HG03521 (cell line): ENCODE data around the gene LRRC8E.
"Not testable (repeated sequence)": the region's sequence is repeated elsewhere in the genome, so short reads cannot be mapped to it uniquely, and the experiment has no call there.

ENCODE experiments used
- ATAC-seq: cut with Tn5 transposase; IDR thresholded peaks from one replicate; pipeline ENCODE4 v1.9.1; 2021; ENCODE audit warnings: mild to moderate bottlenecking, moderate library complexity; ENCODE audit not compliant: unreplicated experiment

Gene LRRC8E

GRCh38 chr19:7907122-7907521 lies 18.8 kb downstream of the LRRC8E start:
- ATAC-seq = no peak

- no peak for ATAC-seq
Measured at GRCh38 chr19:7907544-7907943, 19.2 kb downstream of the LRRC8E start.

- ATAC-seq = no peak
Measured at GRCh38 chr19:7908078-7908699, 19.9 kb downstream of the LRRC8E start.

- no peak for ATAC-seq
Measured at GRCh38 chr19:7908742-7909461, 20.6 kb downstream of the LRRC8E start.

- no peak for ATAC-seq
Measured at GRCh38 chr19:7909471-7910067, 21.3 kb downstream of the LRRC8E start.

GRCh38 chr19:7910321-7911161 lies 22.2 kb downstream of the LRRC8E start:
- no peak for ATAC-seq

- ATAC-seq = no peak
Measured at GRCh38 chr19:7911508-7912143, 23.3 kb downstream of the LRRC8E start.

GRCh38 chr19:7912144-7912696 lies 23.9 kb downstream of the LRRC8E start:
- no peak for ATAC-seq

- ATAC-seq = no peak
Measured at GRCh38 chr19:7912697-7913564, 24.6 kb downstream of the LRRC8E start.

- ATAC-seq = no peak
Measured at GRCh38 chr19:7913652-7914051, 25.3 kb downstream of the LRRC8E start.

GRCh38 chr19:7914099-7914498 lies 25.8 kb downstream of the LRRC8E start:
- ATAC-seq = no peak

- ATAC-seq = no peak
Measured at GRCh38 chr19:7914598-7915045, 26.3 kb downstream of the LRRC8E start, which contains the start of gene TGFBR3L. TGFBR3L (plus strand) TSS chr19:7914830.

GRCh38 chr19:7915250-7916102 lies 27.2 kb downstream of the LRRC8E start:
- ATAC-seq = no peak

GRCh38 chr19:7916103-7916954 lies 28.0 kb downstream of the LRRC8E start:
- ATAC-seq = no peak

- ATAC-seq = no peak
Measured at GRCh38 chr19:7916955-7917266, 28.6 kb downstream of the LRRC8E start.

GRCh38 chr19:7917267-7918061 lies 29.2 kb downstream of the LRRC8E start:
- no peak for ATAC-seq

- ATAC-seq = not testable (repeated sequence)
Measured at GRCh38 chr19:7918062-7918614, 29.8 kb downstream of the LRRC8E start.
